Stimulated activated naive CD8-positive, alpha-beta T cell treated with anti-CD3 and anti-CD28 coated beads, Interleukin-15, Interleukin-2, amounts not matched to agents 100 U/mL and 50 U/mL, for 24 hours (primary cell): ENCODE measurements around the gene TRIM13.
"Not testable (repeated sequence)": the region's sequence is repeated elsewhere in the genome, so short reads cannot be mapped to it uniquely, and the experiment has no call there.

Source experiments
- ATAC-seq: fragments of 150-1000 bp; cut with Tn5 transposase; one replicate; pipeline ENCODE4 v1.10.0; 2021
- DNase-seq: peaks from one replicate; pipeline ENCODE4 v3.0.0; 2021

The TRIM13 gene

DNA sequence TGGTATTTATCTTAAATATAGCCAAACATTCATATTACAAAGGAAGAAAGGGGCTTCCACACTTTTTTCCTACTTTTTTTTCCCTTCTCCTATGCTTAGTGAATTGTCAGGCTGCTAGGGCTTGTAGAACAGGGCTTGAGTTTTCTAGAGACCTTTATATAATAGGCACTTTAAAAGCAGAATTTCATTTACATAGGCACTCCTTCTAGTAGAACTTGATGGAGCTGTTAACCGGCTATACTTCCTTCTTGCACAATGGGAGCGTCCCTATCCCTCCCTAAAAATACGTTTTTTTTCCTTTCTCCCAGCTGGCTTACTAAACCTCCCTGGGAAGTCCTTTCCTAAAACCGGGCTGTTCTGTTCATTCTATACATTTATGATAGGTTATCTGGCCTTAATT, 1.1 kb downstream of the TRIM13 start:
- DNase-seq (no peak), ATAC-seq (no peak)

- ATAC-seq (no peak), DNase-seq (no peak)
These were observed 2.1 kb downstream of the TRIM13 start for GRCh38 chr13:49998714-49999624.

DNA sequence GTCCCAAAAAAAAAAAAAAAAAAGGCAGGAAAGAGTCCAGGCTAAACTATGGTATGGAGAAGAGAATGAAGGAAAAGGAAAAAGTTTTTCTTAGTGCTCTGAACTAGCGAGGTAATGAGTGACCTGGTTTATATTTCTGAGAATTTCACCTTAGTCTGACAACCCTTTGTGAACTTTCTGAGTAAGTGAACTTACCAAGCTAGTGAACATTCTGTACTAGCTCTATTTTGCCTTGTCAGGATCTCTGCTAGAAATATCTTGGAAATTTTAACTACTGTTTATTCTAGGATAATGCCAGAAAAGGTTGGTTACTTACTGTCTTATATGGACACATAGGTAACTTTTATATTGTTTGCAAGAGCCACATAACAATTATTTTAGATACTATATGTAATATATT, 4.4 kb downstream of the TRIM13 start:
- DNase-seq = no peak
- ATAC-seq = no peak

DNA sequence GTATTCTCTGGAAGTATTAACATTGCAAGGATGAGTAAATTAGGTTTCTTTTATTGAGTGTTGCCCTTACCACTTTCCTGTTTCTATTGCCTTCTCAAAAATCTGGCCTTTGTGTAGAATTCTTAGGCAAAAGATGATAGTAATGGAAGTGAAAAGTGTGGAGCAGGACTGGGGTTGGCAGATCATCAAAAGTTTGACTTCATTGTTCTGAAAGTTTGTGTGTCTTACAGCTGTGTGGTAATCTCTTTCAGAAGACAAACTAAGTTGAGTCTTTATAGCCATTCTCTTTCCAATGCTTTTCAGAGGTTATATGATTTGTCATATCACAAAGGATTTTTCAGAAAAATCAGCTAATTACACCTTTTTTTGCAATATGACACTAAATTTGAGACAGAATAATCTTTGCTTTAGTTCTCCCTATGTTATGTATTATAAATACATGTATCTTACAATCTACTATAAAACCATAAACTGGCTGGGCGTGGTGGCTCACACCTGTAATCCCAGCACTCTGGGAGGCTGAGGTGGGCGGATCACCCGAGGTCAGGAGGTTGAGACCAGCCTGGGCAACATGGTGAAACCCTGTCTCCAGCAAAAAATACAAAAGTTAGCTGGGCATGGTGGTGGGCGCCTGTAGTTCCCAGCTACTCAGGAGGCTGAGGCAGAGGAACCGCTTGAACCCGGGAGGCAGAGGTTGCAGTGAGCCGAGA, 9.7 kb downstream of the TRIM13 start:
- DNase-seq (no peak), ATAC-seq (no peak)

- no peak for DNase-seq
These were observed 14.6 kb downstream of the TRIM13 start for GRCh38 chr13:50011461-50011860.

GRCh38 chr13:50012396-50013169, 15.7 kb downstream of the TRIM13 start:
- ATAC-seq (no peak), DNase-seq (no peak)

More at GRCh38 chr13:50011461-50011860, 14.6 kb downstream of the TRIM13 start:
- ATAC-seq = no peak

- no peak for ATAC-seq
- no peak for DNase-seq
These were observed 17.5 kb downstream of the TRIM13 start for GRCh38 chr13:50014386-50014785.

DNA sequence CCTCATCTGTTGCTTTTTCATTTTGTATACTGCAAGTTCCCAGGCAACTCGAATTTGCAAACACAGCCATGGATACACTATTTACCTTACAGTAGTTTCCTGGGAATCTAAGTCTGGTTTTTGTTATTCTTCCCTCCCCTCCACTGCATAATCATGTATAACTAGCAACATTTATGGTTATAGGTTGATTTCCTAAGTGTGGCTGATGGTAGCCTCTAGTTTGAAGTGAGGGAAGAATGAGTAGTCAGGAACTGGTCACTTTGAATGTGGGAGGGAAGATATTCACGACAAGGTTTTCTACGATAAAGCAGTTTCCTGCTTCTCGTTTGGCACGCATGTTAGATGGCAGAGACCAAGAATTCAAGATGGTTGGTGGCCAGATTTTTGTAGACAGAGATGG, 18.4 kb downstream of the TRIM13 start, which contains the start of gene KCNRG:
KCNRG (plus strand) TSS at position 187 of the 400 bp plus-strand sequence; CDS start at position 237, 50 bp downstream.
- no peak for ATAC-seq
- no peak for DNase-seq

- ATAC-seq (no peak), DNase-seq (no peak)
These were observed 18.9 kb downstream of the TRIM13 start for GRCh38 chr13:50015750-50016149.

DNA sequence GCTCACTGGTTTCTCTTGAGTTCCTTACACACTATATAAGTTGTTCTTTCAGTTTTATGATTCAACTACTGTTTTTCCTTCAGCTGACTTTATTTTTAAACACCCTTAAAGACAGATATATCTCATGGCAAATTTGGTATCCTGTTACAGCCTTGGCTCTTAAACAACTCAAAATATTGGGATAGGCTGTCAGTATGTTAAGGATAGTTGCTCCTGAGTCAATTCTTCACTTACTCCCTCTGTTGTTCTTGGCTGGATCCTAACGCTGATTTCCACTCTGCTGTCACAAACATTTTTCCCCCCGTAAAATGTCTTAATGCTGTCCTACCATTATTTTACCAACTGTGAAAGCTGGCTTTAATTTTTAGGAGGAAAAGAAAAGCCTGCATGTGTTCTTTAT, 19.6 kb downstream of the TRIM13 start:
- no peak for ATAC-seq
- DNase-seq = no peak

DNA sequence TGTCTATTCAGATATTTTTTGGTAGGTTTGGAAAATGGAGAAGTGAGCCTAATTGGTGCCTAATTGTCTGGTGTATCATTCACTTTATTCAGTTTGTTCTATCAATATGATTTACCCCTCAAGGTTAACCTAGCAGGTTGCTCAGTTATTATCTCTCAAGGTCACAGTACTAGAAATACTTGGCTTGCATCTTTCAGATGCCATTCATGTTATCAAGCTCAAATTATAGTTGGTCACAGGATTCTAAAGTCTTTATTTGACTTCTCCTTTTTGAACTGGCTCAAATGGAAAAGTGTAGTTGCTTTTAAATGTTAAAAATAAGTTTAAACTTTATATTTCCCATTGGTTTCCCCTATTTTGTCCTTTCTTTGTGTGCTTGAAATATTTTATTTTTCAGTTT, 21.0 kb downstream of the TRIM13 start:
- no peak for DNase-seq
- ATAC-seq = no peak

GRCh38 chr13:50025436-50025835, 28.6 kb downstream of the TRIM13 start:
- no peak for DNase-seq

DNA sequence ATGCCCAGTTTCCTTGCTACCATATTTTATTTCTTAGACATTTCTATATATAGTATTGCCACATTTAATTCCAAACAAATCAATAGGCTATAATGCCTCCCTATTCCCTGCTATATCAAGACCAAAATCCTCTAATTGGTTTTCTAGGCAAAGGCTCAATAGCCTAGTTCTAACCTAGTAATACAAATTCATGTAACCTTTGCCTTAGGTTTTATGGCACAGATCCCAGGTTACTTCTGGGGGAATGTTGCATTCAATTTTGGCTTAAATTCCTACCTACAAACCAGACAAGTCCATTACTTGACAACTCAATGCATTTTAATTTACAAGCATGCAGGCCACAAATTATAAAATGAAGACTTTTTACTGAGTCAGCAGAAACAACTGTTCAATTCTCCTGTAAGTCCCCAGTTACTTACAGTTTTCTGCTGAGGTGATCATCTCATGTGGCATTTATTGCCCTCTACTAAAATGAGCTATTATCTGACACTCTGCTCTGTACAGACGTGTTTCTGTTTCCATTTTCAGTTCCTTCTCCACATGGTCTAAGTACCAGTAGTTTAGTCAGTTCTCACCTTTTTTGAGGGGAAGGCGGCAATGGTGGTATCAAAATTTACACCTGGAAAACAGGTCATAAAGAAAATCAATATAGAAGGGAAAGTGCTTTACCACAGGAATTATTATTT, 30.1 kb downstream of the TRIM13 start:
- ATAC-seq (peak; percentile 55), DNase-seq (no peak)

More at GRCh38 chr13:50025436-50025835, 28.6 kb downstream of the TRIM13 start:
- no peak for ATAC-seq

- ATAC-seq = no peak
- DNase-seq = no peak
These were observed 33.5 kb downstream of the TRIM13 start for GRCh38 chr13:50030315-50030714.

DNA sequence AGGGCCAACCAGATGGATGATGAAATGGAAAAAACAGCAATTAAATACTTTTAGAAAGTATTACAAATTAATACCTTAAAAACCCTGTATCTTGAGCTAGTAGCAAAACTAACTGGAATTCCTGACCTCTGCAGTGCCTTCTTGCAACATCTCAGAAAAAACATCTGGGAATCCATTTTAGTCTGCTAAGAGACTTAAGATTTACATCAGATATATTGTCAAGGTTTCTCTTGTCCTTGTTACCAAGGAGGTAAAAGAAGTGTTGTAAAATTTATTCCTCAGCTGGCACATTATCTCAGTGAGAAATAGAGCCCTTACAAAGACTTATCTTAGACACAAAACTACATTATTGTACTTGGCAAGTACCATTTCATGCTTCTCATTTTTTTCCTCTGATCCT, 36.9 kb downstream of the TRIM13 start:
- no peak for DNase-seq
- no peak for ATAC-seq

DNA sequence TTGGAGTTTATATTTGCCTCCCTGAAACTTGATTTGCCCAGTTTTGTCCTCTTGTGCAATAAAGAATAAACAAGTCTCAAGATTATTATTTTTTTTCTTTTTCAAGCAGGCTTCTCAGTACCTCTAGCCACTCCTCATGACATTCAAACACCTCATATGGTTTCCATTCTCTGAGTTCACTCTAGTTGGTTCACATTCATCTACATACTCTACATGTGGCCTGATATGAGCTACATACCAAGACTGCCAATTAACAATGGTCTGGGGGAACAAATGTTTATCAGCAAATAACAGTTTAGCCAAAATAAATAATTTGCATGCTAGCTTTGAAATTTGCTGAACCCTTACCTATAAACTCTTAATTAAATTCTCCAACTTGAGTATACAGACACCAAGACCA, 40.9 kb downstream of the TRIM13 start:
- no peak for ATAC-seq

GRCh38 chr13:50038266-50038665, 41.4 kb downstream of the TRIM13 start:
- DNase-seq (no peak), ATAC-seq (no peak)

More for the DNA sequence above, 40.9 kb downstream of the TRIM13 start:
- DNase-seq = no peak

- no peak for DNase-seq
- ATAC-seq = no peak
These were observed 55.6 kb downstream of the TRIM13 start for GRCh38 chr13:50052478-50052877.

GRCh38 chr13:50053844-50054243, 57.0 kb downstream of the TRIM13 start:
- DNase-seq (no peak), ATAC-seq (no peak)

DNA sequence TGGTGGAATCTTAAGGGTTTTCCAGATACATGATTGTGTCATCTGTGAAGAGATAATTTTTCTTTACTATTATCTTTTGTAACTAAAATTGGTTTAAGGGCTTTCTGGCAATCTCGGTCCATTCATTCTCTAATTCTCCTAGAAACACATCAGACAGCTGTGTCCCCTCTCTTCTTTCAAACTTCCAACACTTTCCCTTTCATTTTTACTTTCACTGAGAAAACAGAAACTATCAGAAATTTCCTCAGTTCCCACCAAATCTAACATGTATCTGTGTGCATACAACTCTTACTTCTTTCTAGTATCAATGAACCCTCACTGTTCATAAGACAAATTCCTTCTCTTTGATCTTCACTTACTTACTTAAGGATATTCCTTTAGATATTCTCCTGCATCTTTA, 58.6 kb downstream of the TRIM13 start:
- ATAC-seq (no peak), DNase-seq (no peak)

GRCh38 chr13:50060718-50061117, 63.9 kb downstream of the TRIM13 start:
- no peak for ATAC-seq
- DNase-seq = no peak

DNA sequence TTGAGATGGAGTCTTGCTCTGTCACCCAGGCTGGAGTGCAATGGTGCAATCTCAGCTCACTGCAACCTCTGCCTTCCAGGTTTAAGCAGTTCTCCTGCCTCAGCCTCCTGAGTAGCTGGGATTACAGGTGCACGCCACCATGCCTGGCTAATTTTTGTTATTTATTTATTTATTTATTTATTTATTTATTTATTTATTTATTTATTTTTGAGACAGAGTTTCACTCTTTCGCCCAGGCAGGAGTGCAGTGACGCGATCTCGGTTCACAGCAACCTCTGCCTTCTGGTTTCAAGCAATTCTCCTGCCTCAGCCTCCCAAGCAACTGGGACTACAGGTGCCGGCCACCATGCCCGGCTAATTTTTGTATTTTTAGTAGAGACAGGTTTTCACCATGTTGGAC, 65.5 kb downstream of the TRIM13 start:
- DNase-seq, ATAC-seq: not testable (repeated sequence)
